Hepatocyte (in vitro differentiated cells): ENCODE data around the gene C5orf15. TPM values are rescaled to one million over a fixed set of nuclear protein-coding genes. Genes with fewer than 3 reads are reported as not detected.
A peak's percentile ranks its signal among the peaks of the same experiment; 100 is the strongest.

Experiments
- DNase-seq: peaks from one replicate; pipeline ENCODE4 v3.0.0-alpha.2; 2016; ENCODE audit warnings: low spot score
- H2AFZ ChIP-seq: fragments of 200-600 bp; sonication (generic); 2 replicates; pipeline ENCODE4 v1.6.0; 2016; ENCODE audit warnings: antibody characterized with exemption, mild to moderate bottlenecking
- H3K27ac ChIP-seq: fragments of 200-600 bp; sonication (generic); 2 replicates; pipeline ENCODE4 v1.5.1; 2016; ENCODE audit warnings: mild to moderate bottlenecking
- H3K27me3 ChIP-seq: fragments of 200-600 bp; sonication (generic); 2 replicates; pipeline ENCODE4 v1.6.1; 2016
- H3K36me3 ChIP-seq: fragments of 200-600 bp; sonication (generic); replicated peaks from 2 replicates; pipeline ENCODE4 v1.5.1; 2016; ENCODE audit warnings: low read depth; ENCODE audit not compliant: insufficient read depth
- H3K4me1 ChIP-seq: fragments of 200-600 bp; sonication (generic); 2 replicates; pipeline ENCODE4 v1.5.1; 2016; ENCODE audit warnings: mild to moderate bottlenecking, moderate library complexity; ENCODE audit not compliant: insufficient read depth
- H3K4me2 ChIP-seq: fragments of 200-600 bp; sonication (generic); 2 replicates; pipeline ENCODE4 v1.6.0; 2016
- H3K4me3 ChIP-seq: fragments of 200-600 bp; sonication (generic); 2 replicates; pipeline ENCODE4 v1.5.1; 2016; ENCODE audit warnings: mild to moderate bottlenecking
- H3K79me2 ChIP-seq: fragments of 200-600 bp; sonication (generic); 2 replicates; pipeline ENCODE4 v1.6.0; 2017; ENCODE audit warnings: mild to moderate bottlenecking
- H3K9me2 ChIP-seq: fragments of 200-600 bp; sonication (generic); replicated peaks from 2 replicates; pipeline ENCODE4 v1.6.0; 2017; ENCODE audit warnings: mild to moderate bottlenecking; ENCODE audit not compliant: insufficient read depth
- H3K9me3 ChIP-seq: fragments of 200-600 bp; sonication (generic); 2 replicates; pipeline ENCODE4 v1.5.1; 2016; ENCODE audit warnings: low read depth, mild to moderate bottlenecking
- H4K20me1 ChIP-seq: fragments of 200-600 bp; sonication (generic); 2 replicates; pipeline ENCODE4 v1.6.0; 2016; ENCODE audit warnings: mild to moderate bottlenecking; ENCODE audit not compliant: insufficient read depth, poor library complexity, severe bottlenecking
- CTCF ChIP-seq: fragments of 200-600 bp; sonication (generic); IDR thresholded peaks from 2 replicates; pipeline ENCODE4 v1.5.1; 2016; ENCODE audit warnings: antibody characterized with exemption, mild to moderate bottlenecking; ENCODE audit not compliant: poor library complexity
- EZH2 ChIP-seq: fragments of 200-600 bp; sonication (generic); IDR thresholded peaks from 2 replicates; pipeline ENCODE4 v1.6.1; 2016; ENCODE audit warnings: antibody characterized with exemption, mild to moderate bottlenecking, borderline replicate concordance
- EZH2phosphoT487 ChIP-seq: fragments of 200-600 bp; sonication (generic); IDR thresholded peaks from one replicate; pipeline ENCODE4 v1.6.1; 2018; ENCODE audit warnings: antibody characterized with exemption, mild to moderate bottlenecking, low read depth, moderate library complexity; ENCODE audit not compliant: unreplicated experiment, severe bottlenecking
- WGBS: methylation state at CpG from one replicate; pipeline ENCODE4 v1.1.6; 2016; ENCODE audit warnings: low lambda C conversion rate; ENCODE audit errors: missing lambda C conversion rate; 5-methylcytosine and 5-hydroxymethylcytosine counted together
- polyA plus RNA-seq: library from polyadenylated mRNA; unstranded; fragments of >200 nt; fragmentation: Nextera tagmentation; extraction: Ambion mirVana; gene quantifications from 2 replicates; pipeline ENCODE4 v1.2.1, GENCODE V29; 2016
- total RNA-seq: library from RNA; depleted of rRNA; stranded (reverse); fragments of >200 nt; gene quantifications from 2 replicates; pipeline ENCODE4 v1.2.3, GENCODE V29; 2014

Gene C5orf15
- total and polyA plus RNA-seq, 2 experiments from 2014 or later: 76.6 to 124 TPM

DNA sequence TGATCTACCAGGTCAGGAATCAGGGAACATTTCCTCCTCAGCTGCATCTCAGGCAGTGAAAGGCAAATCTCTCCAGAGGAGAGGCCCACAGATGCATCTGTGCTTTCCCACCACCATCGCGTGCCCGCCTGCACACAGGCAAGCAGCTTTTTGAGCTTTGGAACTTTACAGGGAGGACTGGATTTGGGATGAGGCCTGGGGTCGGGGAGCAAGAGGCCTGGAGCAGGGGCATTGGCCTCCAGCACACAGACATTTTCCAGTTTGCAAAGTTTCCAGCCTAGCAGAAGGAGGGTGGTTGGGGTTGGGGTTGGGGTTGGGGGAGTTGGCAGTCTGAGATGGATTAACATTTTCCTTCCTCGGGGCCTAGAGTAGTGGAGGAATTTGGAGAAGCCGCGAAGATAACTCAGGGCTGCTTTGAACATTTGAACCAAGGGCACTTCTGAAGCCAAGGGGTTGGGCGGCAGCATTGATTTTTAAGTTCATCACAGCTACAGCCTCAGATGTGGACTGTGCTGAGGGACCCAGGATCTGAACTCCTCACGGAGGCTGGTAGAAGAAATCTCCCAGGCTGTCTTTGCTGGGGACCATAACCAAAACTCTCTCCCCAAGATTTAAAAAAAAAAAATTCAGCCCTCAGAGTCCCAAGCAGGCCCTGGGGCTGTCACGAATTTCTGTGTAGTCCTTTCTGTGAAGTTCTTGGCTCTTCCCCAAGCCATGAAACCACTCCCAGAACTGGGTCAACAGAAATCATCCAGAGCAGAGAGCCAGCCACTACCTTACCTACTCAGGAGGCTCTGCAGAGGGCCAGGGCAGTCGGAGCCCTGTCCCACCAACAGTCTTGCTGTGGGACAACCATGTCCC is 25.6 kb downstream of the C5orf15 start:
- Histone ChIP-seq H4K20me1 (no peaks in the 10 kb centered on the region), H3K27ac (no peak overlapping the region), H3K9me2 (no peaks in the 10 kb centered on the region), H3K9me3 (no peaks in the 10 kb centered on the region), H3K27me3 (no peaks in the 10 kb centered on the region), H3K79me2 (no peaks in the 10 kb centered on the region), H3K36me3 (no peaks in the 10 kb centered on the region), H3K4me2 (no peak overlapping the region), H3K4me1 (peaks cover 5% of the 10 kb centered on the region), H3K4me3 (no peak overlapping the region), H2AFZ (no peak overlapping the region)
- DNase-seq: no peak
- whole genome bisulfite sequencing: 85% methylated on average over 11 of the region's 11 CpGs
- TF ChIP-seq EZH2: no peak
- TF ChIP-seq CTCF: no peak
- no peak for TF ChIP-seq EZH2phosphoT487

DNA sequence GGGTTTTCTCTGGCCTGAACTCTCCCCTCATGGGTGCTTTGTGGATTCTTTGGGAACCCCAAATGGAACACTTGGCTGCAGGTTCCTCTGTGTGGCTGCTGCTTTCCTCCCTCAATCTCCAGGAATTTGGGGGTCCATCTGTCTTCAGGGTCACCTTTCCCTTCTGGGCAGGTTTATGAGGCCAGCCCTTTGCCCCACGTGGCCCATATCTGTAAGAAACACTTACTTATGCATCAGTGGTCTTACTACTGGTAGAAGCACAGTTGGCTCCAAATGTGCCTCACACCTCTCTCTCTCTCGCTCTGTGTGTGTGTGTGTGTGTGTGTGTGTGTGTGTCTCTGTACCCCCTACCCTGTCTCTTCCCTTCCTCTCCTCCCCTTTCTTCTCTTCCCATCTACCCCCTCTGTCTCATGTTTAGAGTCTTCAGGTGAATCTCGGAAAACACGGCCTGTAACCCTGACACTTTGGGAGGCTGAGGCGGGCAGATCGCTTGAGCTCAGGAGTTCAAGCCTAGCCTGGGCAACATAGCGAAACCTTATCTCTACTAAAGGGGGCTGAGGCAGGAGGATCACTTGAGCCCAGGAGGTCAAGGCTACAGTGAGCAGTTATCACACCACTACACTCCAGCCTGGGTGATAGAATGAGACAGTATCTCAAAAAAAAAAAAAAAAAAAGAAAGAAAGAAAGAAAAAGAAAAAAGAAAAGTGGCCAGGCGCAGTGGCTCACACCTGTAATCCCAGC is 26.8 kb downstream of the C5orf15 start:
- 93% methylated on average over 8 of the region's 8 CpGs for WGBS
- no peak overlapping the region for H3K4me2 ChIP-seq
- DNase-seq: no peak

GRCh38 chr5:133939668-133940067 is 28.8 kb downstream of the C5orf15 start:
- H3K4me2 ChIP-seq: no peak overlapping the region
- 95% methylated on average over 3 of the region's 3 CpGs for WGBS
- no peaks in the 10 kb centered on the region for H3K79me2 ChIP-seq
- no peaks in the 10 kb centered on the region for H3K9me2 ChIP-seq
- H4K20me1 ChIP-seq: no peaks in the 10 kb centered on the region
- no peak overlapping the region for H3K4me3 ChIP-seq
- no peaks in the 10 kb centered on the region for H3K36me3 ChIP-seq
- H3K27ac ChIP-seq: peak overlapping the region; percentile 54
- H3K27me3 ChIP-seq: no peaks in the 10 kb centered on the region
- no peak overlapping the region for H2AFZ ChIP-seq
- peaks cover 8% of the 10 kb centered on the region for H3K4me1 ChIP-seq
- TF ChIP-seq CTCF (no peak), EZH2 (no peak), EZH2phosphoT487 (no peak)
- H3K9me3 ChIP-seq: no peaks in the 10 kb centered on the region
- DNase-seq: no peak

More for the DNA sequence above, 26.8 kb downstream of the C5orf15 start:
- Histone ChIP-seq H3K9me2 (no peaks in the 10 kb centered on the region), H4K20me1 (no peaks in the 10 kb centered on the region), H3K9me3 (no peaks in the 10 kb centered on the region), H3K79me2 (no peaks in the 10 kb centered on the region), H3K27me3 (no peaks in the 10 kb centered on the region), H3K27ac (no peak overlapping the region), H3K4me1 (peaks cover 8% of the 10 kb centered on the region), H3K36me3 (no peaks in the 10 kb centered on the region), H3K4me3 (no peak overlapping the region), H2AFZ (no peak overlapping the region)
- TF ChIP-seq EZH2phosphoT487: no peak
- TF ChIP-seq CTCF: no peak
- no peak for TF ChIP-seq EZH2
